Measurements from ENCODE around the gene UBAP1L.

GRCh38 chr15:65130941-65131340, 15.9 kb upstream of the UBAP1L start:
- TF ChIP-seq EZH2 (IDR thresholded peaks at IDR 0.05; ENCODE audit: borderline replicate concordance, low read depth, low read length, severe bottlenecking): no peak
- no peak for TF ChIP-seq CTCF (IDR thresholded peaks at IDR 0.05; ENCODE audit: borderline replicate concordance, extremely low read depth, low read length, poor library complexity, severe bottlenecking)
